ENCODE results near the gene LRRC74A. TPM values are rescaled to one million over a fixed set of nuclear protein-coding genes. Genes with fewer than 3 reads are reported as not detected.

Gene LRRC74A
- total and polyA plus RNA-seq, 2 experiments from 2014 or later = not detected

- H3K79me2 ChIP-seq = no peaks in the 10 kb centered on the region
- no peak overlapping the region for H3K27ac ChIP-seq
- peaks cover 3% of the 10 kb centered on the region for H3K27me3 ChIP-seq
- no peaks in the 10 kb centered on the region for H4K20me1 ChIP-seq (ENCODE audit: insufficient read depth, poor library complexity, severe bottlenecking)
- H3K9me3 ChIP-seq (ENCODE audit: low read depth) = no peaks in the 10 kb centered on the region
- no peaks in the 10 kb centered on the region for H3K4me1 ChIP-seq (ENCODE audit: insufficient read depth)
- no peak overlapping the region for H3K4me3 ChIP-seq
- H2AFZ ChIP-seq = no peak overlapping the region
- no peak overlapping the region for H3K4me2 ChIP-seq
- no peaks in the 10 kb centered on the region for H3K9me2 ChIP-seq (replicated peaks; ENCODE audit: insufficient read depth)
- TF ChIP-seq EZH2 (IDR thresholded peaks at IDR 0.05; ENCODE audit: borderline replicate concordance) (no peak), EZH2phosphoT487 (IDR thresholded peaks at IDR 0.05; ENCODE audit: low read depth, severe bottlenecking, unreplicated experiment) (no peak), CTCF (IDR thresholded peaks at IDR 0.05; ENCODE audit: poor library complexity) (no peak)
- no peaks in the 10 kb centered on the region for H3K36me3 ChIP-seq (replicated peaks; ENCODE audit: insufficient read depth, low read depth)
- no peak for DNase-seq (ENCODE audit: low spot score)
These were observed 16.2 kb downstream of the LRRC74A start for GRCh38 chr14:76842414-76842813.

GRCh38 chr14:76844223-76844622 is 18.0 kb downstream of the LRRC74A start:
- 74% methylated on average over 9 of the region's 9 CpGs for WGBS (ENCODE audit: low lambda C conversion rate, missing lambda C conversion rate)
- no peak for TF ChIP-seq EZH2phosphoT487 (IDR thresholded peaks at IDR 0.05; ENCODE audit: low read depth, severe bottlenecking, unreplicated experiment)
- TF ChIP-seq CTCF (IDR thresholded peaks at IDR 0.05; ENCODE audit: poor library complexity) = no peak
- TF ChIP-seq EZH2 (IDR thresholded peaks at IDR 0.05; ENCODE audit: borderline replicate concordance) = no peak
- Histone ChIP-seq H3K9me3 (ENCODE audit: low read depth) (no peaks in the 10 kb centered on the region), H3K4me1 (ENCODE audit: insufficient read depth) (no peaks in the 10 kb centered on the region), H4K20me1 (ENCODE audit: insufficient read depth, poor library complexity, severe bottlenecking) (no peaks in the 10 kb centered on the region), H3K4me3 (no peak overlapping the region), H3K27ac (no peak overlapping the region), H3K9me2 (replicated peaks; ENCODE audit: insufficient read depth) (no peaks in the 10 kb centered on the region), H2AFZ (no peak overlapping the region), H3K36me3 (replicated peaks; ENCODE audit: insufficient read depth, low read depth) (no peaks in the 10 kb centered on the region), H3K4me2 (no peak overlapping the region), H3K27me3 (peaks cover 3% of the 10 kb centered on the region), H3K79me2 (no peaks in the 10 kb centered on the region)
- DNase-seq (ENCODE audit: low spot score) = no peak

- no peaks in the 10 kb centered on the region for H3K9me2 ChIP-seq (replicated peaks; ENCODE audit: insufficient read depth)
- TF ChIP-seq EZH2 (IDR thresholded peaks at IDR 0.05; ENCODE audit: borderline replicate concordance) (no peak), CTCF (IDR thresholded peaks at IDR 0.05; ENCODE audit: poor library complexity) (no peak), EZH2phosphoT487 (IDR thresholded peaks at IDR 0.05; ENCODE audit: low read depth, severe bottlenecking, unreplicated experiment) (no peak)
- no peaks in the 10 kb centered on the region for H3K79me2 ChIP-seq
- no peak overlapping the region for H2AFZ ChIP-seq
- H3K4me3 ChIP-seq = no peak overlapping the region
- H3K27me3 ChIP-seq = peaks cover 3% of the 10 kb centered on the region
- 88% methylated on average over 7 of the region's 7 CpGs for WGBS (ENCODE audit: low lambda C conversion rate, missing lambda C conversion rate)
- no peak overlapping the region for H3K27ac ChIP-seq
- H3K9me3 ChIP-seq (ENCODE audit: low read depth) = no peaks in the 10 kb centered on the region
- H3K4me1 ChIP-seq (ENCODE audit: insufficient read depth) = no peaks in the 10 kb centered on the region
- no peak overlapping the region for H3K4me2 ChIP-seq
- DNase-seq (ENCODE audit: low spot score) = no peak
- no peaks in the 10 kb centered on the region for H3K36me3 ChIP-seq (replicated peaks; ENCODE audit: insufficient read depth, low read depth)
- no peaks in the 10 kb centered on the region for H4K20me1 ChIP-seq (ENCODE audit: insufficient read depth, poor library complexity, severe bottlenecking)
These were observed 20.3 kb downstream of the LRRC74A start for GRCh38 chr14:76846331-76847047.
